ENCODE data around the gene HSD11B1.
A peak's percentile ranks its signal among the peaks of the same experiment; 100 is the strongest.

The HSD11B1 gene

GRCh38 chr1:209704584-209704983 lies at the start of gene HSD11B1:
TSS of gene HSD11B1 (plus strand) at chr1:209704846. CDS start at chr1:209704943, 97 bp downstream.
- intact Hi-C loops (cut with DNase I) = no loop called here
- DNase-seq = peak; percentile 59 to 97 (median 72)

GRCh38 chr1:209655411-209656231 lies 49.0 kb upstream of the HSD11B1 start:
- intact Hi-C loops (cut with DNase I) = no loop called here
- DNase-seq = no peak

- intact Hi-C loops (cut with DNase I) = no loop called here
- DNase-seq = no peak
Observed at GRCh38 chr1:209657140-209657879, 47.3 kb upstream of the HSD11B1 start.

DNA sequence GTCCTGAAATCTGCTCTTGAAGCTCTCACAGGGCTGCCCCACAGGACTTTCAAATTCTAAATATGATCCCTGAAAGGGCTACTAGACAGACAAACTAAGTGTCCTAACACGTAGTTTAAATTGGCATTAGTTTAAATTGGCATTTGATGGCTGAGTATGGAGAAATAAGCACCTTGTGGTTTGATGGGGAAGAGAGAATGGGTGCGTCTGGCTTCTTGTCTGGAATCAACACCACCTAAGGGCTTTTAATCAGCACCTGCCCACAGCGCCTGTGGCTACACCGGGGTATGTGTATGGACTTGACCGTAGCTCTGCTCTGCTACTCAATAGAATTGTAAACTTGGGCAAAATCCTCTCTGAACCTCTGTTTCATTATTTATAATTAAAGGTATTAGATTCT lies 46.7 kb upstream of the HSD11B1 start:
- DNase-seq = no peak
- intact Hi-C loops (cut with DNase I) = no loop called here

DNA sequence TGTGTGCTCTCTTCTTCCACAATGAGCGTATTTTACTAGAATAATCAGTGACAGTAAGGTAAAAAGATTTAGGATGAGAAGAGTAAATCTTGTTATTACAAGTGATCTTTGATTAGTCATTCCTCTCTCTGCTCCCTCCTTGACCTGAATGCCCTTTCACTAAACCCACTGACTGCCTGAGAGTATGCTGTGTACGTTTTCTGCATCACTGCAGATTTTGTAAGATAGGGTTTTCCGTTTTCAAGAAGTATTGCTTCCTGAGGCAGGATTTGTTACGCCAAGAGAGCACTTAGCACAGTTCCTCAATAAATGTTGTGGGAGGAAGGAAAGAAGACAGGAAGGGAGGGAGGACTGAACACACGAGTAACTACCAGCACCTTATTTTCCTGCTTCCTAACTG lies 44.7 kb upstream of the HSD11B1 start:
- DNase-seq = no peak
- intact Hi-C loops (cut with DNase I) = no loop called here

GRCh38 chr1:209661071-209661470 lies 43.6 kb upstream of the HSD11B1 start:
- intact Hi-C loops (cut with DNase I) = no loop called here
- DNase-seq = no peak

GRCh38 chr1:209662879-209663327 lies 41.7 kb upstream of the HSD11B1 start:
- DNase-seq = no peak
- intact Hi-C loops (cut with DNase I) = no loop called here

DNA sequence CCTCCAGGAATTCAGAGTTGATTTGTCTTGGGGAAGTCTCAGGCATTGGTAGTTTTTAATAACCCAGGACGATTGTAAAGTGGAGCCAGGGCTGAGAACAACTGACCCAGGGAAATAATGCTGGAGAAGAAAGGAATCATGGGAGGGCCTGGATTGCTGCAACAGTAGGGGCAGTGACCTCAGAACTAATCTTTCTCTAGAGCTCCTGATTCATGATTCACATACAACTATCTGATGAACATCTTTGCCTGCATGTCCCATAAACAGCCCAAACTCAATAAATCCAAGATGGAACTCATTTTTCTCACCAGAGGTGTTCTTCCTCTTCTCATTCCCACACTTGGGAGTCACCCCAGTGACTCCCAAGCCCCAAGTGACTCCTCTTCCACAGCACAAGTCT lies 37.5 kb upstream of the HSD11B1 start:
- no peak for DNase-seq
- intact Hi-C loops (cut with DNase I) = no loop called here

DNA sequence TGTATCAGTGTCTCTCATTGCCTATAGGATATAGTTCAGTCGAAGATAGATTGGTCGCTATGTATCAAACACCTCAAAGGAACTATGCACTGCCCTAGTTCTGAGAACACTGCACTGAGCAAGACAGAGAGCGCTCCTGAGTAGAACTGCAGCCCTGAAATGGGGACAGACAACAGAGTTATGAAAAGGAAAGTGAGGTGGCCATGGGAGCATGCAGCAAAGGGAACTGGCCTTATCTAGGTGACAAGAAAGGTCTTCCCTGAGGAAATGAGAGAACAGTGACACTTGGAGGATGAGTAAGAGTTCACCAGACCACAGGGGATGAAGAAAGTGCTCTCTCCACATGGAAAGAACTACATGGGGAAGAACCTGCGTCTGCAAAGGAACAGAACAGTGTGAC lies 36.9 kb upstream of the HSD11B1 start:
- intact Hi-C loops (cut with DNase I) = no loop called here
- DNase-seq = no peak

- no peak for DNase-seq
- intact Hi-C loops (cut with DNase I) = no loop called here
Observed at GRCh38 chr1:209670441-209671082, 34.1 kb upstream of the HSD11B1 start.

DNA sequence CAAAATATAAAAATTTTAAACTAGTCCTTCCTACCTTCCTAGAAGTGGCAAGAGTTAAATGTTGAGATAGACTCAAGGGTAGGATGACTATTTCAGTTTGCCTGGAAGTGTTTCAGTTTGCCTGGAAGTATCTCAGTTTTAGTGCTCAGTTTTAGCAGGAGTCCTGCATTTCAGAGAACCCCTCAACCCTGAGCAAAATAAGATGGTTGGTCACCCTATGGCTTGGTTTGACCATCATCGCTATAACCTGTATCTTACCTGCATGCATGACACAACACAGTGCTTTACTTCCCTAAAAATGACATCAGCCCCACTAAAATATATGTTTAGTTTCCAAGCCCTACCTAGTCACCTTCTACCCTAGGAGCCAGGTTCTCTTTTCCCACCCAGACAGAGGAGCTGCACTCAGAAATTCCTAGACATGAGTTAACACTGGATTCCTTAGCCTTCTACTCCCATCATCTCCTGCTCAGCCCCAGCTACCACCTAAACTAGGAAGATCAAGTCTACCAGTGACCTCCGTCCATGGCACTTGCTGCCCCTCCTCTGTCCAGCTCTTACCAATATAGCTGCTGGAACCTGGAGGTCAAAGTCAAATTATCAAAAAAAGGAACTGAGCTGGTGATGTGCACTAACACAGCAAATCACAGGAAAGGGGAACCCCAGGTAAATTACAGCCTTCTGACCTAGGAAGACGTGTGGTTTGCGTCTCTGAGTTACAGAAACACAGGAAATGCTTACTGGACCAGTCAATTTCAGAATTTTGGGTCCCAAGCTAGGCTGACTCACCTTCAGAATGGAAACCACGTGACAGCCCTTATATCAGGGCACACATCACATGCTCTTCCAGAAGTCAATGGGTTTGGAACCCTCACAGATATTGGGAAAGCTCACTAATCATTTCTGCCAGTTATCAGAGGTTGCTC lies 31.7 kb upstream of the HSD11B1 start:
- intact Hi-C loops (cut with DNase I) = no loop called here
- DNase-seq = no peak

- no peak for DNase-seq
- intact Hi-C loops (cut with DNase I) = no loop called here
Observed at GRCh38 chr1:209673631-209674417, 30.8 kb upstream of the HSD11B1 start.

DNA sequence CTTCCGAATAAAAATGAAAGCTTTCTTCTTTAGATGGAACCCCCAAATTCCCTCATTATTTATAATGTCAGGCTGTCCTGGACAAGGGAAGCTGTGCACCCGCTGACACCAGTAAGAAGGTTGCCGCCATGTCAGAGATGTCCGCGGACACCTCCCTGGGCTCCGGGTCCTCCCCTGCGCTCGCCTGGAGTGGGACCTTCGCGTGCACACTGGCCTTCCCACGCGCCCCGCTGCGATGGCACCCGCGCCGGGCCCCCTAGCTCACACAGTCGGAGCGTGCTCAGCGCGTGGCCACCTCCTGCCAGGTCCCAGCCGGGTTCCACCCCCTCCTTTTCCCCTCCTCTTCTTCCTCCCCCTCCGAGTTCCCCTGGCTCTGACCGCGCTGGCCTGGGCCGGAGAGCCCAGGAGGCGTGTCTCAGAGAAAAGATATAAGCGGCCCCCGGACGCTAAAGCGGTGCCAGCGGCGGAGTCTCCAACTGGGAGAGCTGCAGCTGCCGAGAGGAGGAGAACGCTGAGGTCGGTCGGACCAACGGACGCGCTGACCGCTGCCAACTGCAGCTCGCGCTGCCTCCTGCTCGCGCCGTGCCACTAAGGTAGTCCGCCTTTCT lies 29.6 kb upstream of the HSD11B1 start, which contains the start of gene G0S2:
Gene G0S2 (plus strand): TSS at position 456 of the 608 bp plus-strand sequence. CDS start 273 bp downstream, outside the sequence.
- intact Hi-C loops (cut with DNase I) = no loop called here

GRCh38 chr1:209675565-209676154 lies 29.0 kb upstream of the HSD11B1 start:
- DNase-seq = peak; percentile 24 to 94 (median 48)
- intact Hi-C loops (cut with DNase I) = no loop called here

More for the DNA sequence above, 29.6 kb upstream of the HSD11B1 start, which contains the start of gene G0S2:
- DNase-seq = peak; percentile 23 to 94 (median 50)

DNA sequence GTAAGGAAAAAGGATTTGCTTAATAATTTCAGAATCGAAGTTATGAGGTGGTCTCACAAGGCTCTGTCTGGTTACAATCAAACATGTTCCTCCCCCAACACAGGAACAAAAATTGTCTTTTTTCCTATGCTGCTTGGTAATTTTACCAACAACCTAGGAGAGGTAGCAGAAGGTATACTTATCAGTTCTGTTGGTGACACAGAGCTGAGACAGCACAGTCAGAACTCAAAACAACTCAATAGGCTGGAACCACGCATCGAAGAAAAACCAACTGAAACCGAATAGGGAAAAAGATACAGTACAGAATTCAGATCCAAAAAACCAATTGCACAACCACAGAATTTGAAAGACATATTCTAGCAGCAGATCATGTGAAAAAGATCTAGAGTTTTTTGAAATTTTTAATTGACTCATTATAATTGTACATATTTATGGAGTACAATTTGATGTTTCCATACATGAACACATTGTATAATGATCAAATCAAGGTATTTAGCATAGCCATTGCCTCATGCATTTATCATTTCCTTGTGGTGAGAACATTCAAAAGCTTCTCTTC lies 25.6 kb upstream of the HSD11B1 start:
- DNase-seq = no peak
- intact Hi-C loops (cut with DNase I) = no loop called here

DNA sequence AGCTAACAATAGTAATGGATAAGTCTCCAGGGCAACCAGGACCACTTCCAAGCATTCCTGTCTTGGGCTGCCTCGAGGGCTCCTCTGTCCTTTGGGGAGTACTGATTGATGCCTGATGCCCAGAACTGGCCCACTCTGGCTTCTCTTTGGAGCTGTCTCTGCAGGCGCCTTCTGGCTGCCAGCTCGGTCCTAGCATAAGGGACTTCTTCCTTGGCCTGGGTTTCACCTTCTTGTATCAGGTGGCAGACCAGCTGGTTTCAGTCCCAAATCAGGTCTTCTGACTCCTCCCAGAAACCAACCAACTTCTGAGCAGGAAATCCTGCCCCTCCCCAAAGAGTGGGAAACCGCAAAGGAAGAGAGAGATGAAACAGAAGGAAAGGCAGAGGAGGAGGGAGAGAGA lies 18.8 kb upstream of the HSD11B1 start:
- intact Hi-C loops (cut with DNase I) = no loop called here

GRCh38 chr1:209686322-209686721 lies 18.3 kb upstream of the HSD11B1 start:
- intact Hi-C loops (cut with DNase I) = no loop called here
- no peak for DNase-seq

More for the DNA sequence above, 18.8 kb upstream of the HSD11B1 start:
- no peak for DNase-seq

DNA sequence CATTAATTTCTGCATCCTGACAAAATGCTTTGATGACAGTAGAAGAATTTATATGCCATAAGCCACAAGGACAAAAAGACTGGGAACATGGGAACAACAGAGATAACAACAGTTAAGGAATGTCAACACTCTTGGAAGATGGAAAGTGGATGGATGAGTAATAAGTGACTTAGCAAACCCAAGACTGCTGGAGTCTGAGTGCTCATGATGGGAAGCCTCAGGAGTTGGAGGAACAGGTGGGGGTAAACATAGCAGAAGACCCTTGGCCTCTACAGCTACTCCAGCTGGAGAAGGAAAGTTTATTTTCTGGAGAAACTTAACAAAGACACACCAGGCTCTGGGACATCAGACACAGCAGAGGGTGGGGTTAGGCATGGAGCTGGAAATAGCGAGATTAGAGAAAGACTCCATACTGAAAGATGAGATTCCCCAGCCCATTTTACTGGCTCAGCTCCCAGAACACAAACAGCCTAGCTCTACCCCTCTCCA lies 15.9 kb upstream of the HSD11B1 start:
- DNase-seq = no peak
- intact Hi-C loops (cut with DNase I) = no loop called here
